Astrocyte of the cerebellum (primary cell): ENCODE data around the gene TEC.
A peak's percentile ranks its signal among the peaks of the same experiment; 100 is the strongest.
"Not testable (repeated sequence)": the region's sequence is repeated elsewhere in the genome, so short reads cannot be mapped to it uniquely, and the experiment has no call there.

Experiments used
- DNase-seq: peaks from one replicate; pipeline ENCODE4 v3.0.0-alpha.2; 2011; ENCODE audit warnings: low read depth
- H3K4me3 ChIP-seq: 2 replicates; pipeline ENCODE4 v1.5.1; 2011; ENCODE audit warnings: mild to moderate bottlenecking, low read depth, low read length, moderate library complexity
- in situ Hi-C: cut with HindIII; loops from 2 replicates; pipeline ENCODE4 v1.10.0; 2017; ENCODE audit warnings: low sequenced_read_pairs
- TF ChIP-seq, protein P1 (sequence below): IDR thresholded peaks from 2 replicates; pipeline ENCODE4 v1.5.1; 2012; ENCODE audit warnings: low read length, low read depth, moderate library complexity, mild to moderate bottlenecking; ENCODE audit errors: missing control alignments

Gene TEC

DNA sequence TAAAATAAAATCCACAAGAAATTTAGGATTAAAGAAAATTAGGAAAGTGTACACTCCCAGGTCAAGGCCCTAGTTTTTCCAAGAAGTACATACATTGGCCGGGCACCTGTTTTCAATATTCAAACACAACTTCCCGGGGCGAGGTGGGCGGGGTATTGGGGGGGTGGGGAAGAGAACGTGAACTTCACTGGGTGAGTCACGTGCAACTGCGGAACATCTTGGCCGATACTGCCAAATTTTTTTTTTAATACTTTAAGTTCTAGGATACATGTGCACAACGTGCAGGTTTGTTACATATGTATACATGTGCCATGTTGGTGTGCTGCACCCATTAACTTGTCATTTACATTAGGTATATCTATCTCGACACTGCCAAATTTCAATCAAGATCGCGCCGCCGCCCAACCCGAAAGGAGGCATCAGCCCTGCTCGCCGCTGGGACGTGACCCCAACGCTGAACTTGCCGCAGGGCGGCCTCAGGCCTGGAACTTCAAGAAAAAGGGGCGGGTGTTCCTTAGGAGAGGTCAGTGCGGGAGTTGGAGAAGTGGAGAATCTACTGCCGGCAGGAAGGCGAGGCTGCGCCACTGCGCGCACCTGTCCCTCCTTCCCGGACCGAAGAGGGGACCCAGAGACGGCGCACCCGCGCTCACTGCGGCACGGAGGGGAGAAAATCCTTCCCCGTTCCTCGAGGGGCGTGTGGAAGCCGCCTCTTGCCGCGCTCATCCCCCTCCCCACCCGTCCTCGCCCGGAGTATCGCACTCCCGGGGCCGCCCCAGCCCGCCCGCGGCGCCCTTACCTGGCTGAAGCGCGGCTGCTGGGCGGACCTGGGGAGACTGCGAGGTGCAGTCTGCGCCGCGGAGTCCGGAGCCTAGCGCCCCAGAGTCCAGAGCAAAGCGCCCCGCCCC, at the start of gene TEC:
TEC (minus strand) TSS at position 883 of the 905 bp plus-strand sequence. CDS start 41,224 bp downstream, outside the sequence.
- peak within 1 kb of the TSS; percentile 82 for H3K4me3 ChIP-seq
- in situ Hi-C loops, result no loop called here
- no peak for DNase-seq
- TF ChIP-seq, protein P1, sequence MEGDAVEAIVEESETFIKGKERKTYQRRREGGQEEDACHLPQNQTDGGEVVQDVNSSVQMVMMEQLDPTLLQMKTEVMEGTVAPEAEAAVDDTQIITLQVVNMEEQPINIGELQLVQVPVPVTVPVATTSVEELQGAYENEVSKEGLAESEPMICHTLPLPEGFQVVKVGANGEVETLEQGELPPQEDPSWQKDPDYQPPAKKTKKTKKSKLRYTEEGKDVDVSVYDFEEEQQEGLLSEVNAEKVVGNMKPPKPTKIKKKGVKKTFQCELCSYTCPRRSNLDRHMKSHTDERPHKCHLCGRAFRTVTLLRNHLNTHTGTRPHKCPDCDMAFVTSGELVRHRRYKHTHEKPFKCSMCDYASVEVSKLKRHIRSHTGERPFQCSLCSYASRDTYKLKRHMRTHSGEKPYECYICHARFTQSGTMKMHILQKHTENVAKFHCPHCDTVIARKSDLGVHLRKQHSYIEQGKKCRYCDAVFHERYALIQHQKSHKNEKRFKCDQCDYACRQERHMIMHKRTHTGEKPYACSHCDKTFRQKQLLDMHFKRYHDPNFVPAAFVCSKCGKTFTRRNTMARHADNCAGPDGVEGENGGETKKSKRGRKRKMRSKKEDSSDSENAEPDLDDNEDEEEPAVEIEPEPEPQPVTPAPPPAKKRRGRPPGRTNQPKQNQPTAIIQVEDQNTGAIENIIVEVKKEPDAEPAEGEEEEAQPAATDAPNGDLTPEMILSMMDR, result no peak

DNA sequence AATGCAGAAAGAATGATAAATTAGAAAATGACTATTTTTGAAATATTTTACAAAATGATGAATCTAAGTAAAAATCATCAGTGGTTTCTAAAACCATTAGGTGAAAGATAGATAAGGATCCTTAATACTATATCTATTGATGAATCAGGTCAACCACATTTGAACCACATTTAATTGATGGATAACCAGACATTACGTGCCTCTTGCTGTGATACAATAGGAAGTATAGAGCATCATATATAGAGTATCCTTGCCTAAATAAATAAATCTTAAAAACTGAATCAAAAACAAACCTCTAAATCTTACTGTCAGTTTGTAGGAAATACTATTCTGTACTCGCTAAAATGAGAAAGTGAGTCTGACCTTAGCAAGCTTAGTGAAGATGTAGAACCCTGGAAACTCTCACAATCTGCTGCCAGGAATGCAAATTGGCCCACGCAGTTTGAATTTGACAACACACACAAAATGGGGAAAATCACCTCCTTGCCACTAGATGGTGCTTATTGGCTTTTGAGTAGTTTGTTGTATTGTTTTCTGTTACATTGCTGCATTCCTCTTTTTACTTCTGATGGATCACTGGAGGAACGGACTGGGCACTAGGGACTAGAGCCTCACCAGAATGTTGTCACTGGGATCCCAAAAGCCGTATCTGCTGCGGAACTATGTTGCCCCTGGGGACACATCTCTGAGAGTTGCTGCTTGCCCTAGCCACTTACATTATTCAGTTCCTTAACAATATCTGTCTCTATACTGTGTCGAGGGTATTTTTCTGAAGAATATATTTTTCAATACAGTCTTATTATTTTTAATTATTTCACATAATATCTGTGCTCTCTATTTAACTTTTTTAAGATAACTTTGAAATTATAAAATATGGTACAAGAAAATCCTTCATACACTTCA, 46.3 kb upstream of the TEC start:
- DNase-seq, result no peak
- in situ Hi-C loops, result no loop called here
- H3K4me3 ChIP-seq, result no peak overlapping the region
- TF ChIP-seq, protein P1, result peak; percentile 72

DNA sequence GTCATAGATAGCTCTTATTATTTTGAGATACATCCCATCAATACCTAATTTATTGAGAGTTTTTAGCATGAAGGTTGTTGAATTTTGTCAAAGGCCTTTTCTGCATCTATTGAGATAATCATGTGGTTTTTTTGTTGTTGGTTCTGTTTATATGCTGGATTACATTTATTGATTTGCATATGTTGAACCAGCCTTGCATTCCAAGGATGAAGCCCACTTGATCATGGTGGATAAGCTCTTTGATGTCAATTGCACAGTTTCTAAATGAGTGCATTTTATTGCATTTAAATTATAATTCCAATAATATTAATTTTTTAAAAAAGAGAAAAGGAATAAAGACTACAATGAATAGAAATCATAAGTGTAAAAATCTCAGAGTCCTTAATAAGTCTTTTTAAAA, 45.1 kb upstream of the TEC start:
- H3K4me3 ChIP-seq, DNase-seq, in situ Hi-C loops: not testable (repeated sequence)

DNA sequence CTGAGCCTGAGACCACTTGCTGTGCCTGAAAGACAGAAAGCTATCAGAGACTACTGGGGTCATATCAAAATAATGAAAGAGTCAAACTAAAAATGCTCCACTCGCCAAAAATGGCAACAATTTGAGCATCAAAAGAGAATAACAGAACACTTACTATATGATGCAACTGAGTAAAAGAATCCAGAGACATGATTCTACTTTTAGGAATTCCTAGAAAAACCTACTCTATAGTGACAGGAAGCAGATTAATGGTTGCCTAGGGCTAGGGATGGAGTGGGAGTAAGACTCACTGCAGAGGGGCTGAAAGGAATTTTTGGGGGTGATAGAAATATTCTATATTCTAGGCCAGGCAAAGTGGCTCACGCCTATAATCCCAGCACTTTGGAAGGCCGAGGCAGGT, 42.3 kb upstream of the TEC start:
- no peak overlapping the region for H3K4me3 ChIP-seq
- in situ Hi-C loops, result no loop called here
- DNase-seq, result no peak
- TF ChIP-seq, protein P1, result no peak

DNA sequence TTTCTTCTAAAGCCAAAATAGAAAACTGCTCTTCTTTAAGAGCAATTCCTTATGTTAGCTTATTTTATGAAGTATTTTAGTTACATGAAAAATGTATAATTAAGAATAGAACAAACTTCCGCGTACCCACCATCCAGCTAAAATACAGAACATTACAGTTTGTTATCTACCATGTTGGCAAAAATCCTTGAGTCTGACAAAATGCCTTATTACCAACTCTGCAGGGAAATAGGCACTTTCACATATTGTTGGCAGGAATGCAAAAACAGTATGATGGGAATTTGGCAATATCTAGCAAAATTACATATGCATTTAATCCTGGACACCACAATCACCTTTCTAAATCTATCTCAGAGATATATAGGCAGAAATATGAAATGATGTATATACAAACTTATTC, 39.3 kb upstream of the TEC start:
- in situ Hi-C loops, result no loop called here
- TF ChIP-seq, protein P1, result no peak
- no peak for DNase-seq
- no peak overlapping the region for H3K4me3 ChIP-seq

DNA sequence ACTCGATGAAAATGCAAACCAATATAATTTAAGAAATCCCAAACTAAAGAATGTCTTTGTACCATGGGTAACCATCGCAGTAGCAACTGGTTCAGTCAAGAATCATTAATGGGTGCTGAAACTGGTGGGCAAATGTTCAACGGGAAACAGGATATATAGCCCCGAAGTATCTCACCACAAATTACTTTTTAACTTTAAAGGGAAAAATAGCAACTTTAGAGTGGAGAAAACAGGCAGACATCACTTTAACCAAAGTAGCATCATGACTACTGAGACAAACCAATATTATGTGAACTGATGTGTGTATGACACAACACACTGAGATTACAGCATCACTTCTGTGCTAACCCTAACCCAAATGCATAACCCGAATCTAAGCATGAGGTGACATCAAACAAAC, 37.9 kb upstream of the TEC start:
- DNase-seq, result no peak
- TF ChIP-seq, protein P1, result no peak
- H3K4me3 ChIP-seq, result no peak overlapping the region
- in situ Hi-C loops, result no loop called here
